Trophoblast cell (in vitro differentiated cells and primary cell): ENCODE data around the gene GPRC5A.

Experiments used
- DNase-seq, 2 donors: peaks; one replicate each; pipeline ENCODE4 v3.0.0-alpha.2; 2016
- H2AFZ ChIP-seq: 2 replicates; pipeline ENCODE4 v1.6.1; 2013; ENCODE audit warnings: low read length, moderate library complexity, mild to moderate bottlenecking; ENCODE audit not compliant: insufficient read depth, poor library complexity
- H2AK5ac ChIP-seq: 2 replicates; pipeline ENCODE4 v1.6.1; 2013; ENCODE audit warnings: mild to moderate bottlenecking, low read length
- H2BK120ac ChIP-seq: 2 replicates; pipeline ENCODE4 v1.6.1; 2013; ENCODE audit warnings: low read length, mild to moderate bottlenecking, moderate library complexity; ENCODE audit not compliant: insufficient read depth, poor library complexity
- H2BK12ac ChIP-seq: 2 replicates; pipeline ENCODE4 v1.6.1; 2013; ENCODE audit warnings: mild to moderate bottlenecking, low read length, moderate library complexity
- H2BK5ac ChIP-seq: 2 replicates; pipeline ENCODE4 v1.6.1; 2013; ENCODE audit warnings: low read length, low read depth, moderate library complexity, mild to moderate bottlenecking; ENCODE audit not compliant: poor library complexity
- H3K14ac ChIP-seq: 2 replicates; pipeline ENCODE4 v1.6.1; 2013; ENCODE audit warnings: mild to moderate bottlenecking, low read length
- H3K18ac ChIP-seq: 2 replicates; pipeline ENCODE4 v1.6.1; 2013; ENCODE audit warnings: mild to moderate bottlenecking, low read length
- H3K23ac ChIP-seq: 2 replicates; pipeline ENCODE4 v1.6.1; 2013; ENCODE audit warnings: low read length
- H3K27ac ChIP-seq: 2 replicates; pipeline ENCODE4 v1.5.1; 2013; ENCODE audit warnings: low read depth, mild to moderate bottlenecking, inconsistent platforms, low read length, moderate library complexity
- H3K27me3 ChIP-seq: 2 replicates; pipeline ENCODE4 v1.6.1; 2013; ENCODE audit warnings: inconsistent platforms, mild to moderate bottlenecking, low read length, moderate library complexity; ENCODE audit not compliant: insufficient read depth
- H3K36me3 ChIP-seq, 2 experiments: 1 replicate in 1 of 2; 2 replicates in 1 of 2; pipeline ENCODE4 v1.6.1; 2013; ENCODE audit warnings: low read length in 2 of 2, mild to moderate bottlenecking in 2 of 2, moderate library complexity in 1 of 2; ENCODE audit not compliant: insufficient read depth in 2 of 2, control insufficient read depth in 1 of 2
- H3K4ac ChIP-seq: 2 replicates; pipeline ENCODE4 v1.6.1; 2013; ENCODE audit warnings: low read depth, mild to moderate bottlenecking, low read length, moderate library complexity
- H3K4me1 ChIP-seq, 2 experiments: 1 replicate in 1 of 2; 2 replicates in 1 of 2; pipeline ENCODE4 v1.6.1; 2013; ENCODE audit warnings: low read length in 2 of 2, mild to moderate bottlenecking in 2 of 2, moderate library complexity in 1 of 2; ENCODE audit not compliant: insufficient read depth in 2 of 2, control insufficient read depth in 1 of 2
- H3K4me2 ChIP-seq: 2 replicates; pipeline ENCODE4 v1.6.1; 2013; ENCODE audit warnings: inconsistent platforms, mild to moderate bottlenecking, low read length, moderate library complexity
- H3K4me3 ChIP-seq: 2 replicates; pipeline ENCODE4 v1.5.1; 2013; ENCODE audit warnings: mild to moderate bottlenecking, low read depth, low read length, inconsistent platforms
- H3K79me1 ChIP-seq: one replicate; pipeline ENCODE4 v1.6.1; 2013; ENCODE audit warnings: low read length
- H3K79me2 ChIP-seq: 2 replicates; pipeline ENCODE4 v1.6.1; 2013; ENCODE audit warnings: low read length, mild to moderate bottlenecking; ENCODE audit not compliant: control insufficient read depth, insufficient read depth, poor library complexity
- H3K9ac ChIP-seq: 2 replicates; pipeline ENCODE4 v1.6.1; 2013; ENCODE audit warnings: mild to moderate bottlenecking, low read length
- H3K9me3 ChIP-seq: 2 replicates; pipeline ENCODE4 v1.6.1; 2013; ENCODE audit warnings: low read depth, mild to moderate bottlenecking, control low read depth, inconsistent platforms, low read length; ENCODE audit not compliant: insufficient read depth
- H4K12ac ChIP-seq: 2 replicates; pipeline ENCODE4 v1.6.1; 2013; ENCODE audit warnings: low read depth, mild to moderate bottlenecking, low read length, moderate library complexity
- H4K8ac ChIP-seq: 2 replicates; pipeline ENCODE4 v1.6.1; 2013; ENCODE audit warnings: low read depth, mild to moderate bottlenecking, low read length, moderate library complexity
- H4K91ac ChIP-seq: one replicate; pipeline ENCODE4 v1.6.1; 2013; ENCODE audit warnings: low read depth, mild to moderate bottlenecking, low read length, moderate library complexity
- WGBS: extraction: QIAGEN DNeasy Blood & Tissue Kit; methylation state at CpG from one replicate; pipeline ENCODE4 v1.1.7; 2013; ENCODE audit warnings: missing lambda C conversion rate; ENCODE audit not compliant: insufficient read length, insufficient coverage; ENCODE audit errors: extremely low coverage; 5-methylcytosine and 5-hydroxymethylcytosine counted together

Gene GPRC5A

DNA sequence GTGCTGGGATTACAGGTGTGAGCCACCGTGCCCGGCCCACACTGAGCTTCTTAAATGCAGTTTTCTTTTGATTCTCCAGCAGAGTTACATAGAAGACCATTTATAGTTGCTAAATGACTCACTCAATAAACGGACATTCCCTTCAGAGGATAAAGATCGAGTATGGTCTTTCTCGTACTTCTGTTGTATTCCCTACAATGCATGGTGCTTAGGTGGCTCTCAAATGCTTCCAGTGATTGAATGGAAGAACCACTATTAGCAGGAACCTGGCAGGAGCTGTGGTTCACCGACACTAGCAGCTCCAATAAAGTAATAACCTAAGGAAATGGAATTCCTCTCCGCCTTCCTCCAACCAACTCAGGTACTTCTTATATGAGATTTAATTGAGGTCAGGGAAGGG, 3.9 kb upstream of the GPRC5A start:
- DNase-seq, result peak in 1 of 2 donors; percentile 38

GRCh38 chr12:12889701-12890100, 1.7 kb upstream of the GPRC5A start:
- peak overlapping the region; percentile 92 for H2BK5ac ChIP-seq

More for the DNA sequence above, 3.9 kb upstream of the GPRC5A start:
- no CpG with 5 or more reads among the region's 7 CpGs for WGBS
- Histone ChIP-seq H3K23ac (no peak overlapping the region), H3K4me3 (no peak overlapping the region), H3K4me1 (peaks cover 23 to 27% of the 10 kb centered on the region in 2 experiments), H4K12ac (no peak overlapping the region), H2BK120ac (no peak overlapping the region), H2BK12ac (no peak overlapping the region), H3K9me3 (no peaks in the 10 kb centered on the region), H3K27ac (no peak overlapping the region), H2BK5ac (no peak overlapping the region), H3K79me2 (peaks cover 9% of the 10 kb centered on the region), H3K27me3 (no peaks in the 10 kb centered on the region), H2AFZ (no peak overlapping the region), H3K4me2 (no peak overlapping the region), H3K79me1 (peaks cover 38% of the 10 kb centered on the region), H3K14ac (no peak overlapping the region), H3K18ac (no peak overlapping the region), H3K36me3 (no peaks in the 10 kb centered on the region), H4K91ac (no peak overlapping the region), H4K8ac (no peak overlapping the region), H3K4ac (no peak overlapping the region), H2AK5ac (no peak overlapping the region), H3K9ac (no peak overlapping the region)

GRCh38 chr12:12890543-12891079, 751 bp upstream of the GPRC5A start:
- Histone ChIP-seq H3K9ac (peak overlapping the region; percentile 35), H3K18ac (peak overlapping the region; percentile 92), H2BK12ac (peak overlapping the region; percentile 95), H3K79me1 (peaks cover 31% of the 10 kb centered on the region), H2AK5ac (no peak overlapping the region), H4K8ac (peak overlapping the region; percentile 75), H3K27ac (peak overlapping the region; percentile 96), H3K4ac (peak overlapping the region; percentile 60), H2AFZ (peak overlapping the region; percentile 42), H4K12ac (peak overlapping the region; percentile 29), H3K4me1 (peaks cover 18 to 27% of the 10 kb centered on the region in 2 experiments), H2BK5ac (peak overlapping the region; percentile 92), H3K4me2 (peak overlapping the region; percentile 83), H2BK120ac (peak overlapping the region; percentile 97), H3K23ac (no peak overlapping the region), H3K27me3 (no peaks in the 10 kb centered on the region), H4K91ac (peak overlapping the region; percentile 97), H3K36me3 (no peaks in the 10 kb centered on the region), H3K14ac (peak overlapping the region; percentile 73), H3K4me3 (peak overlapping the region; percentile 72), H3K79me2 (peaks cover 10% of the 10 kb centered on the region), H3K9me3 (no peaks in the 10 kb centered on the region)
- DNase-seq, result peak; percentile 96 to 97
- no CpG with 5 or more reads among the region's 16 CpGs for whole genome bisulfite sequencing

More at GRCh38 chr12:12889701-12890100, 1.7 kb upstream of the GPRC5A start:
- no peak for DNase-seq
- Histone ChIP-seq H3K79me1 (peaks cover 37% of the 10 kb centered on the region), H4K12ac (no peak overlapping the region), H3K4ac (peak overlapping the region; percentile 25), H3K9ac (no peak overlapping the region), H3K4me1 (peaks cover 24 to 33% of the 10 kb centered on the region in 2 experiments), H2AFZ (no peak overlapping the region), H3K14ac (peak overlapping the region; percentile 68), H2BK120ac (peak overlapping the region; percentile 87), H3K4me3 (no peak overlapping the region), H3K23ac (no peak overlapping the region), H3K27me3 (no peaks in the 10 kb centered on the region), H3K79me2 (peaks cover 10% of the 10 kb centered on the region), H2BK12ac (peak overlapping the region; percentile 95), H4K91ac (peak overlapping the region; percentile 97), H3K9me3 (no peaks in the 10 kb centered on the region), H2AK5ac (peak overlapping the region; percentile 81), H3K18ac (no peak overlapping the region), H3K4me2 (peak overlapping the region; percentile 83), H4K8ac (no peak overlapping the region), H3K27ac (peak overlapping the region; percentile 80), H3K36me3 (no peaks in the 10 kb centered on the region)
- no CpG with 5 or more reads among the region's 5 CpGs for WGBS

GRCh38 chr12:12891881-12892355, 556 bp downstream of the GPRC5A start:
- Histone ChIP-seq H2AK5ac (peak overlapping the region; percentile 38), H3K9ac (peak overlapping the region; percentile 64), H3K18ac (peak overlapping the region; percentile 43), H2AFZ (no peak overlapping the region), H4K8ac (peak overlapping the region; percentile 56), H3K4me3 (peak overlapping the region; percentile 75), H3K23ac (no peak overlapping the region), H3K4ac (peak overlapping the region; percentile 41), H3K14ac (peak overlapping the region; percentile 49), H3K79me2 (peaks cover 10% of the 10 kb centered on the region), H4K12ac (no peak overlapping the region), H3K27ac (peak overlapping the region; percentile 96), H2BK120ac (peak overlapping the region; percentile 24), H3K4me1 (peaks cover 13 to 22% of the 10 kb centered on the region in 2 experiments), H4K91ac (peak overlapping the region; percentile 72), H3K27me3 (no peaks in the 10 kb centered on the region), H3K79me1 (peaks cover 28% of the 10 kb centered on the region), H3K4me2 (peak overlapping the region; percentile 83), H3K9me3 (no peaks in the 10 kb centered on the region), H3K36me3 (no peaks in the 10 kb centered on the region), H2BK12ac (no peak overlapping the region), H2BK5ac (peak overlapping the region; percentile 37)
- DNase-seq, result peak in 1 of 2 donors; percentile 63
- no CpG with 5 or more reads among the region's 7 CpGs for WGBS
